GM20000 (cell line): ENCODE results near the gene C13orf42.
"Not testable (repeated sequence)": the region's sequence is repeated elsewhere in the genome, so short reads cannot be mapped to it uniquely, and the experiment has no call there.

Experiments used
- DNase-seq: peaks from one replicate; pipeline ENCODE4 v3.0.0; 2012; ENCODE audit warnings: low spot score
- TF ChIP-seq, protein P1 (sequence below): IDR thresholded peaks from 2 replicates; pipeline ENCODE4 v1.5.1; 2012; ENCODE audit warnings: mild to moderate bottlenecking, control low read depth; ENCODE audit errors: extremely low read depth, missing control alignments

C13orf42 gene

DNA sequence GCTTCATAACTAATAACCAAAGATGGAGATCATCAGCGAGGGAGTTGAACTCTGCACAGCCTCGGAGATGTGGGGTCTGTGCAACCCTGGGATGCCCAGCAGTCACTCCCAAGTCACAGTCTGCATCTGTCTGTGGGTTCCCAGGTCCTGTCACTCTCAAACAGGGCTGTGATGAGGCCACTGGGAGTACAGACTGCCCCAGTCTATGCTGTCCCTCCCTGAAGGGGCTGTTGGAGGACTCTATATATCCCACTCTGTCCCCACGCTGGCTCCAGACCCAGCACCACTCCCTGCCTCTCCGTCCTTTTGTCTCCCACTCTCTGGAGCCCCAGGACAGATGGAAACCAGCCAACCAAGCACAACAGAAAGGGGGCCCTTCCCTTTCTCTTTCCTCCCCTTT is 26.2 kb upstream of the C13orf42 start:
- no peak for DNase-seq
- TF ChIP-seq, protein P1, sequence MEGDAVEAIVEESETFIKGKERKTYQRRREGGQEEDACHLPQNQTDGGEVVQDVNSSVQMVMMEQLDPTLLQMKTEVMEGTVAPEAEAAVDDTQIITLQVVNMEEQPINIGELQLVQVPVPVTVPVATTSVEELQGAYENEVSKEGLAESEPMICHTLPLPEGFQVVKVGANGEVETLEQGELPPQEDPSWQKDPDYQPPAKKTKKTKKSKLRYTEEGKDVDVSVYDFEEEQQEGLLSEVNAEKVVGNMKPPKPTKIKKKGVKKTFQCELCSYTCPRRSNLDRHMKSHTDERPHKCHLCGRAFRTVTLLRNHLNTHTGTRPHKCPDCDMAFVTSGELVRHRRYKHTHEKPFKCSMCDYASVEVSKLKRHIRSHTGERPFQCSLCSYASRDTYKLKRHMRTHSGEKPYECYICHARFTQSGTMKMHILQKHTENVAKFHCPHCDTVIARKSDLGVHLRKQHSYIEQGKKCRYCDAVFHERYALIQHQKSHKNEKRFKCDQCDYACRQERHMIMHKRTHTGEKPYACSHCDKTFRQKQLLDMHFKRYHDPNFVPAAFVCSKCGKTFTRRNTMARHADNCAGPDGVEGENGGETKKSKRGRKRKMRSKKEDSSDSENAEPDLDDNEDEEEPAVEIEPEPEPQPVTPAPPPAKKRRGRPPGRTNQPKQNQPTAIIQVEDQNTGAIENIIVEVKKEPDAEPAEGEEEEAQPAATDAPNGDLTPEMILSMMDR = no peak

DNA sequence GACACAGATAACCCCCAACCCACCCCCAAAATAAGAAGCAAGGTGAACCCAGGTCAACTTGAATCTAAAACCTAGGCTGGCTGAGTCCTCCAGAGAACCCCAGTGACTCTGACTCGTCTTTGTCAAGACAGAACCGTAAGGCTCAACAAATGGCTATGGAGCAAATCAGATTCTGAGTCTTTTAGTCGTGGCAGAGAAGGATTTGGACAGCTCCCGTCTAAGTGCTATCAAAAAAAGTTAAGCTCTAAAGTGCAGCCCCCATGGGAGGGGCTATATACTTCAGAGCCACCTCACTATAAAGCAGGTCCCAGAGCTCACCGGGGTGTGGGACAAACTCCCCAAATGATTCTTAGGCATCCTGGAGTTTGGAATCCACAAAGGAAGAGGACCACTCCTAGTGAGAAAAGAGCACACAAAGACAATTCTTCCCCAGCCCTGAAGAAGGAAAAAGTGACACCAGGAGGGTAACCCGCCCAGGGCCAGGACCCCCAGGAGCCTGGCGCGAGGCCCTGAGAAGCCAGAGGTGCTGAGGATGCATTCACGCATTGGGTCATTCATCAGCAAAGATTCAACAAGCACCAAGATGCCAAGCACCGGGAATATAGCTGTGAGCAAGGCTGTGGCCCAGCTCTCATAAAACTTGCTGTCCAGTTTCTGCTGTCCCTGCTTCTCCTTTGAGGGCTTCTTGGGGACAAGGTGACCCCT is 25.4 kb upstream of the C13orf42 start:
- DNase-seq = no peak
- TF ChIP-seq, protein P1 = no peak

DNA sequence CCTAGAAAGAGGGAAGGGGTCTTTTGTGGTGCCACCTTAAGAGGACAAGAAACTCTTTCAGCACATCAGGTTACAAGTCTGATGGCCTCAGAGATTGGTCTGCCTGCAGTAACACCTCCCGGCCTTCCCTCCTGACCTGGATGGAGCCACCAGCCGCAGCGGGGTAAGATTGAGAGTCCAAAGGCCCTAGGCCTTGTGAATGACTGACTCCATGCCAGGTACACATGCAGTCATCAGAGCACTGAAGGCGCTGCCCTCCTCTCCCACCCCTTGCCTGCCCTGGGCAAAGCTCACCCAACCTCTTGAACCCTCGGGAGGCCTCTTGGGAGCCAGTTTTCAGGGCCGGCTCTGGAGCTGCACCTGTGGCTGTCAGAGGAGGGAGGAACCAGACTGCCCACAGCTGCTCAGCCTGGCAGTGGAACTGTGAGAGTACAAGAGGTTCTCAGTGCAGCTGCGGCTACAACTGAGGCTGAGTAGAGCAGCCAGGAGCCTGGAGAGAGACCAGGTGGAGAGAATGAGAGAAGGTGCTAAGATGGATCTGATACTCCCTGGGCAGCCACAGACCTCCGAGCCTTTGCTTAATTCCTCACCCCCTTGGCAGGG is 23.8 kb upstream of the C13orf42 start:
- TF ChIP-seq, protein P1 = no peak
- DNase-seq = no peak

DNA sequence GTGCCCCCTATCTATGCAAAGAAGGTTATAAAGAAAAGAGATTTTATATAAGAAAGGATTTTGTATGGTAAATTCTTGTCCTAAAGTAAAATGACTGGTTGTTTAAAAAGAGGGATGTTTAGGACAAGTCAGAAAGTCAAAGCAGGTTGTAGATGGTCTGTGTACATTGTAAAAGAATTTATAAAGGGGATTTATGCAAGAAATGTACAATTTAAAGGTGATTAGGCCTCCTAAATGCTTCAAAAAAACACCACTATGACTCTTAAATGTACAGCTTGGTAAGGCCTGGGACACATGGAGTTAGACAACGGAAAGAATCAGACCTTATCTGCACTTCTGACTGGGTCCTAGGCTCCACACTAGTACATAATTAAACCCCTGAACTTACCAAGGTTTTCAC is 19.3 kb upstream of the C13orf42 start:
- TF ChIP-seq, protein P1 = no peak
- DNase-seq = no peak

DNA sequence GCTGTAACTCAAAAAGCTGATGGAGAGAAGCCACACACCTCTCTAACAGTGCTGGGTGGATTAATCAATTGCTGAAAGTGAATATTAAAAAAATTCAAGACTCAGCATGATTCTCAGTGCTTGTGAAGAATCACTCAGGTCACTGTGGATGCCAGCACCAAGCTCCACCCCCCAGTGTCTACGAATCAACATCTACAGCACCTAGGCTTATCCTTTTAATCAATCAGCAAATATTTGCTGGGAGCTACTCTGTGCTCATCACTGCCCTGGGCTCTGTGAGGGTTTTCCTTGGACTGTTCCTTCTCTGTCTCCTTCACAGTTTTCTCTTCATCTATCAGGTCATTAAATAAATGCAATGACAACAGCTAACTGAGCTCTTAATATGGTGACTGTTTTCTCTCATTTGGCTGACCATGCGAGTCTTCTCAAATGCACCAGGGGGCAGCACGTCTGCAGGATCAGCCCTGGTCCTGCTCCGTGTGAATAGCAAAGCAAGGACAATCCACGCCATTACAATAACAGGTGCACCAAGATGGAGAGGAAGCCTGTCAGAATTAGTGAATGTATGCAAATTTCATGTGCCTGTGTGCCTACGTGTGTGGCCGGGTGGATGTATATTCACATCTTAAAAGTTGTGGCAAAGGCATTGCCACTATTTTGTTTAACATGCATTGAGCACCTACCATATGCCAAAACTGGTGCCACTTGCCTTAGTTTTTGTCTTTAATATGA is 14.6 kb upstream of the C13orf42 start:
- peak; percentile 63 for DNase-seq
- TF ChIP-seq, protein P1 = peak; percentile 72

DNA sequence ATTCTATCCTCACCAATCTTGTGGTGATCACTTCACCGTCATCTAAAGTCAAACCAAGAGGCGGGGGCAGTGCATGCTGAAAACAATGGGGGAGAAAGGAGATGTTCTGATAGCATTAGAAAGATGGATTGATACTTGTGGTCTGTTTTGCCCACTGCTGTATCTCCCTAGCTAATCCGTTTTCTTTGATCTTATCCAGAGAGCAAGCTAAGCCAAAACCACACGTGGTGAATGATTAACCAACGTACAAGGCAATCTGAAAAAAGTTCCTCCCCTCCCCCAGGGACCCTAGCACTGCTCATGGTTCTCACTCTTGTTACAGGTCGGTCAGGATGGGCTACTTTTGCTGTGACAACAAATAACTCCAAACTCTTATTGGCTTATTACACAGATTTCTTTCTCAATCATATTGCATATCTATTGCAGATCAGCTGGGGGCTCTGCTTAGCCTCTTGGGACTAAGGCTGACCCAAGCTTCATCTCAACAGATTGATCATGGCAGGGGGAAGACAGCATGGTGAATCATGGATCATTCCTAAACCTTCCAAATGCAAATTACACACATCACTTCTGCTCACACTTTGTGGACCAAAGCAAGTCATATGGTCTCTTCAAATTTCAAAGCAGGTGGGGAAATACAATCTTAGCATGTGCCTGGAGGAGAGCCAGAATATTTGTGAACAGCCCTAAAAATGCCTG is 11.9 kb upstream of the C13orf42 start:
- DNase-seq = no peak

DNA sequence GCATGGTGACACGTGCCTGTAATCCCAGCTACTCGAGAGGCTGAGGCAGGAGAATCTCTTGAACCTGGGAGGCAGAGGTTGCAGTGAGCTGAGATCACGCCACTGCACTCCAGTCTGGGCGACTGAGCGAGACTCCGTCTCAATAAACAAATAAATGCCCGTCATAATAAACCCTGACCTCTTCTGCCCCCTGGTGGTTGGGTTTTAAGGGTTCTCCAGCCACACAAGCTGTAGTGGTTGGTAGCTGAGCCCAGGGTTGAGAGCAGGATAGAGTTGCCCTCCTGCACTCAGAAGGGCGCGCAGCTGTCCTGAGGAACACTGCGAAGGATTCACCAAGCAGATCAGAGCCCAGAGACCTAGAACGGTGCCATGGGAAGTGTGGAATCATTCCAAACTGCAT is 9.8 kb upstream of the C13orf42 start:
- not testable (repeated sequence) for DNase-seq

More for the DNA sequence above, 11.9 kb upstream of the C13orf42 start:
- TF ChIP-seq, protein P1 = no peak
